MM.1S (cell line): ENCODE results near the gene SLC16A1.

Source experiments
- DNase-seq: peaks from one replicate; pipeline ENCODE4 v3.0.0-alpha.2; 2015
- H2AFZ ChIP-seq: fragments of 300-600 bp; sonication (generic); 2 replicates; pipeline ENCODE4 v1.6.0; 2016; ENCODE audit warnings: antibody characterized with exemption, low read length
- H3F3A ChIP-seq: fragments of 300-600 bp; sonication (generic); 2 replicates; pipeline ENCODE4 v1.6.1; 2016; ENCODE audit warnings: mild to moderate bottlenecking, antibody characterized with exemption, low read length, moderate library complexity, mixed read lengths; ENCODE audit not compliant: insufficient read depth
- H3K27ac ChIP-seq: fragments of 300-600 bp; sonication (generic); 2 replicates; pipeline ENCODE4 v1.5.1; 2016; ENCODE audit warnings: mild to moderate bottlenecking, low read length
- H3K27me3 ChIP-seq: fragments of 300-600 bp; sonication (generic); replicated peaks from 2 replicates; pipeline ENCODE4 v1.6.0; 2016; ENCODE audit warnings: low read length; ENCODE audit not compliant: insufficient read depth
- H3K36me3 ChIP-seq: fragments of 300-600 bp; sonication (generic); replicated peaks from 2 replicates; pipeline ENCODE4 v1.6.1; 2016; ENCODE audit warnings: mild to moderate bottlenecking, low read length, mixed read lengths; ENCODE audit not compliant: insufficient read depth
- H3K4me1 ChIP-seq: fragments of 300-600 bp; sonication (generic); 2 replicates; pipeline ENCODE4 v1.6.1; 2016; ENCODE audit warnings: low read length, mixed read lengths
- H3K4me2 ChIP-seq: fragments of 300-600 bp; sonication (generic); 2 replicates; pipeline ENCODE4 v1.6.0; 2016; ENCODE audit warnings: low read depth, low read length
- H3K4me3 ChIP-seq: fragments of 300-600 bp; sonication (generic); 2 replicates; pipeline ENCODE4 v1.5.1; 2016; ENCODE audit warnings: low read length, mixed read lengths
- H3K79me2 ChIP-seq: fragments of 300-600 bp; sonication (generic); 2 replicates; pipeline ENCODE4 v1.6.1; 2016; ENCODE audit warnings: mixed run types, low read length, mixed read lengths
- H3K9ac ChIP-seq: fragments of 300-600 bp; sonication (generic); 2 replicates; pipeline ENCODE4 v1.6.1; 2016; ENCODE audit warnings: low read length, mixed read lengths
- H3K9me2 ChIP-seq: fragments of 300-600 bp; sonication (generic); replicated peaks from 2 replicates; pipeline ENCODE4 v1.6.1; 2016; ENCODE audit warnings: mild to moderate bottlenecking, low read length, mixed read lengths; ENCODE audit not compliant: insufficient read depth
- H3K9me3 ChIP-seq: fragments of 300-600 bp; sonication (generic); replicated peaks from 2 replicates; pipeline ENCODE4 v1.6.1; 2016; ENCODE audit warnings: mild to moderate bottlenecking, low read length, mixed read lengths; ENCODE audit not compliant: insufficient read depth
- H4K20me1 ChIP-seq: fragments of 300-600 bp; sonication (generic); 2 replicates; pipeline ENCODE4 v1.6.1; 2016; ENCODE audit warnings: mild to moderate bottlenecking, low read length, moderate library complexity, mixed read lengths; ENCODE audit not compliant: insufficient read depth
- EZH2 ChIP-seq: fragments of 300-600 bp; sonication (generic); optimal IDR thresholded peaks from 2 replicates; pipeline ENCODE3; 2017; ENCODE audit warnings: low read depth, mild to moderate bottlenecking, antibody characterized with exemption, low read length, mixed read lengths
- EZH2phosphoT487 ChIP-seq: fragments of 300-600 bp; sonication (generic); IDR thresholded peaks from 2 replicates; pipeline ENCODE4 v1.6.1; 2018; ENCODE audit warnings: antibody characterized with exemption, low read length
- TF ChIP-seq, protein P1 (sequence below): fragments of 300-600 bp; sonication (generic); IDR thresholded peaks from 2 replicates; pipeline ENCODE4 v1.5.1; 2016; ENCODE audit warnings: antibody characterized with exemption, low read length, mixed read lengths

SLC16A1 gene

DNA sequence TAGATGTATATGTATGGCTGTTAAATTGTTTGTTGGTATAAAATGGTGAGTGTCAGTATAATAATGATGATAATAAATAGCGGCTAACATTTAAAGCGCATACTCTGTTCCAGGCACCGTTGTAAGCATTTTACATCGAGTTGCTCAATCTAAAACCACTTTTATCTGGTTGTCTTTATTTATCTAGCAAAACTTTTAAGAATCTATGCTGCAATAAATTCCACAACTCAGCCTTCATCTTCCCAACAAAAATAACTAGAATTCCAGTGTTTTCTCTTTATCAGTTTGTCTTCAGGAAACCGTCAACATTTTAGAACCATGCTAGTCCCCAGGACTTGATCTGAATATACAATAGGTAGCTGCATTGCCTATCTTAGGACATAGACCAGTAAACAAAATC is 19.3 kb upstream of the SLC16A1 start:
- Histone ChIP-seq H3K36me3 (no peaks in the 10 kb centered on the region), H3F3A (no peaks in the 10 kb centered on the region), H3K27me3 (no peaks in the 10 kb centered on the region), H2AFZ (no peak overlapping the region), H3K27ac (no peak overlapping the region), H3K9ac (no peak overlapping the region), H3K79me2 (no peaks in the 10 kb centered on the region), H4K20me1 (no peaks in the 10 kb centered on the region), H3K4me3 (no peak overlapping the region), H3K4me1 (no peaks in the 10 kb centered on the region), H3K9me2 (no peaks in the 10 kb centered on the region), H3K4me2 (no peak overlapping the region), H3K9me3 (no peaks in the 10 kb centered on the region)
- no peak for DNase-seq
- TF ChIP-seq EZH2 (no peak), EZH2phosphoT487 (no peak)
- TF ChIP-seq, protein P1, sequence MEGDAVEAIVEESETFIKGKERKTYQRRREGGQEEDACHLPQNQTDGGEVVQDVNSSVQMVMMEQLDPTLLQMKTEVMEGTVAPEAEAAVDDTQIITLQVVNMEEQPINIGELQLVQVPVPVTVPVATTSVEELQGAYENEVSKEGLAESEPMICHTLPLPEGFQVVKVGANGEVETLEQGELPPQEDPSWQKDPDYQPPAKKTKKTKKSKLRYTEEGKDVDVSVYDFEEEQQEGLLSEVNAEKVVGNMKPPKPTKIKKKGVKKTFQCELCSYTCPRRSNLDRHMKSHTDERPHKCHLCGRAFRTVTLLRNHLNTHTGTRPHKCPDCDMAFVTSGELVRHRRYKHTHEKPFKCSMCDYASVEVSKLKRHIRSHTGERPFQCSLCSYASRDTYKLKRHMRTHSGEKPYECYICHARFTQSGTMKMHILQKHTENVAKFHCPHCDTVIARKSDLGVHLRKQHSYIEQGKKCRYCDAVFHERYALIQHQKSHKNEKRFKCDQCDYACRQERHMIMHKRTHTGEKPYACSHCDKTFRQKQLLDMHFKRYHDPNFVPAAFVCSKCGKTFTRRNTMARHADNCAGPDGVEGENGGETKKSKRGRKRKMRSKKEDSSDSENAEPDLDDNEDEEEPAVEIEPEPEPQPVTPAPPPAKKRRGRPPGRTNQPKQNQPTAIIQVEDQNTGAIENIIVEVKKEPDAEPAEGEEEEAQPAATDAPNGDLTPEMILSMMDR, result no peak

DNA sequence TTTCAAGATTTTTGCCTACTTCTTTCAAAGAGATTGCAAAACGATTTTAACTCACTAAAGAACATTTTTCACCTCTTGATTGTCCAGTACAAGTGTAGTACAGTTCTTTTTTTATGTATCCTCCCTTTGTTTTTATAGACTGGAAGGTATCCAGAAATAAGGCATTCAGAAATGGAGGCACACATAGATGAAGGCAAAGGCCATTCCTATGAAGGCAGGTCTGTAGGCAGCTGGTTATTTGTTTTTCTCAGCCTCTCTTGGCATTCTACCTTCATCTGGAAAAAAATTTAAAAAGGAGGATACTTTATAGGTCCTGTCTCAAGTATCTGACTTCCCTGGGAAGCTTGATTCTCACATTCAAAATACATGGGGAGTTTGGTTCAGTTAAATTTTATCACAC is 18.6 kb upstream of the SLC16A1 start:
- Histone ChIP-seq H3K36me3 (no peaks in the 10 kb centered on the region), H3K9ac (no peak overlapping the region), H4K20me1 (no peaks in the 10 kb centered on the region), H3K4me1 (no peaks in the 10 kb centered on the region), H3K27me3 (no peaks in the 10 kb centered on the region), H3K9me3 (no peaks in the 10 kb centered on the region), H3K4me2 (no peak overlapping the region), H3K4me3 (no peak overlapping the region), H3F3A (no peaks in the 10 kb centered on the region), H3K79me2 (no peaks in the 10 kb centered on the region), H3K9me2 (no peaks in the 10 kb centered on the region), H2AFZ (no peak overlapping the region), H3K27ac (no peak overlapping the region)
- DNase-seq, result no peak
- TF ChIP-seq EZH2, result no peak
- TF ChIP-seq, protein P1, result no peak
- no peak for TF ChIP-seq EZH2phosphoT487

DNA sequence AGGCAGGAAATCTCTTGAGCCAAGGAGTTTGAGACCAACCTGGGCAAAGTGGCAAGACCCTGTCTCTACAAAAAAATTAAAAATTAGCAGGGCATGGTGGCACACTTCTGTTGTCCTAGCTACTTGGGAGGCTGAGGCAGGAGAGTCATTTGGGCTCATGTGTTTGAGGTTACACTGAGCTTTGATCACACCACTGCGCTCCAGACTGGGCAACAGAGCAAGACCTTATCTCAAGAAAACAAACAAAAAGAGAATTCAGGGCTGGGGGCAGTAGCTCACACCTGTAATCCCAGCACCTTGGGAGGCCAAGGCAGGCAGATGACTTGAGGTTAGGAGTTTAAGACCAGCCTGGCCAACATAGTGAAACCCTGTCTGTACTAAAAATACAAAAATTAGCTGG is 17.8 kb upstream of the SLC16A1 start:
- Histone ChIP-seq H3K4me2 (no peak overlapping the region), H3K9me3 (no peaks in the 10 kb centered on the region), H3K27ac (no peak overlapping the region)

More for the DNA sequence above, 17.8 kb upstream of the SLC16A1 start:
- Histone ChIP-seq H3F3A (no peaks in the 10 kb centered on the region), H3K4me1 (no peaks in the 10 kb centered on the region), H4K20me1 (no peaks in the 10 kb centered on the region), H3K27me3 (no peaks in the 10 kb centered on the region), H3K79me2 (no peaks in the 10 kb centered on the region), H3K4me3 (no peak overlapping the region), H2AFZ (no peak overlapping the region), H3K9ac (no peak overlapping the region), H3K36me3 (no peaks in the 10 kb centered on the region), H3K9me2 (no peaks in the 10 kb centered on the region)
- TF ChIP-seq, protein P1, result no peak
- TF ChIP-seq EZH2phosphoT487 (no peak), EZH2 (no peak)
- DNase-seq, result no peak
